Body of pancreas (tissue), 4 donors: ENCODE data around the gene PRSS36.
A peak's percentile ranks its signal among the peaks of the same experiment; 100 is the strongest.

Experiments used
- CTCF ChIP-seq, 7 experiments: fragments of 450-650 bp in 4 of 7; fragments of 200-600 bp in 3 of 7; sonication (generic) in 3 of 7; IDR thresholded peaks; one replicate each; pipeline ENCODE4 v1.5.1; 2016 to 2019; ENCODE audit warnings: antibody characterized with exemption in 7 of 7
- POLR2A ChIP-seq, 3 donors: fragments of 450-650 bp; IDR thresholded peaks; one replicate each; pipeline ENCODE4 v1.6.1; 2016; ENCODE audit warnings: antibody characterized with exemption in 3 of 3, mild to moderate bottlenecking in 2 of 3

- TF ChIP-seq POLR2A (IDR thresholded peaks at IDR 0.05) (peak; percentile 72 to 93 (median 91)), CTCF (IDR thresholded peaks at IDR 0.05) (peak in 5 of 7 experiments; percentile 17 to 78 (median 54))
These were observed 15.0 kb downstream of the PRSS36 start for GRCh38 chr16:31134625-31135534.
